A549 (cell line): ENCODE results near the gene PRKCE.

Experiments used
- CEBPB ChIP-seq, 2 experiments: fragments of >200 bp in 1 of 2; sonication (Bioruptor Twin) in 1 of 2; formaldehyde crosslinking in 1 of 2; IDR thresholded peaks; 2 replicates each; pipeline ENCODE4 v1.6.1; 2012 to 2016
- CHD2 ChIP-seq: fragments of 150-350 bp; IDR thresholded peaks from 2 replicates; pipeline ENCODE4 v1.6.1; 2014; ENCODE audit warnings: low read length; ENCODE audit not compliant: partially characterized antibody
- CTCF ChIP-seq: fragments of >200 bp; sonication (Bioruptor Twin); formaldehyde crosslinking; IDR thresholded peaks from 3 replicates; pipeline ENCODE4 v1.5.1; 2016
- JUN ChIP-seq, 2 experiments: fragments of >200 bp; sonication (Bioruptor Twin); formaldehyde crosslinking; IDR thresholded peaks; 2 replicates in 1 of 2; 3 replicates in 1 of 2; pipeline ENCODE4 v1.6.1; 2016 to 2017
- POLR2A ChIP-seq: IDR thresholded peaks from 2 replicates; pipeline ENCODE4 v1.6.1; 2012; ENCODE audit warnings: mild to moderate bottlenecking, low read length
- RAD21 ChIP-seq, 2 experiments: fragments of >200 bp in 1 of 2; sonication (Bioruptor Twin) in 1 of 2; formaldehyde crosslinking in 1 of 2; IDR thresholded peaks in 1 of 2; conservative IDR thresholded peaks in 1 of 2; 2 replicates in 1 of 2; 3 replicates in 1 of 2; pipeline ENCODE4 v1.6.1; 2012 to 2018; ENCODE audit warnings: inconsistent platforms in 1 of 2

GRCh38 chr2:45857867-45858520 is 206.5 kb downstream of the PRKCE start:
- TF ChIP-seq RAD21 (conservative IDR thresholded peaks at IDR 0.05 in 1 of 2, IDR thresholded peaks at IDR 0.05 in 1 of 2) (no peak), POLR2A (no peak), CHD2 (no peak), CTCF (no peak), JUN (IDR thresholded peaks at IDR 0.05) (no peak), CEBPB (IDR thresholded peaks at IDR 0.05) (no peak)
